Loucy (cell line): ENCODE data around the gene VEPH1.

Source experiments
- H2AFZ ChIP-seq: fragments of 200-600 bp; sonication (generic); 2 replicates; pipeline ENCODE4 v1.6.0; 2016; ENCODE audit warnings: antibody characterized with exemption, mild to moderate bottlenecking, low read length, moderate library complexity
- H3F3A ChIP-seq: fragments of 200-600 bp; 2 replicates; pipeline ENCODE4 v1.6.0; 2016; ENCODE audit warnings: antibody characterized with exemption, low read depth, mild to moderate bottlenecking
- H3K27me3 ChIP-seq: fragments of 200-600 bp; sonication (generic); 2 replicates; pipeline ENCODE4 v1.6.1; 2014; ENCODE audit warnings: low read length, mild to moderate bottlenecking; ENCODE audit not compliant: insufficient read depth, poor library complexity, severe bottlenecking
- H3K36me3 ChIP-seq: fragments of 200-600 bp; sonication (generic); 2 replicates; pipeline ENCODE4 v1.6.1; 2016; ENCODE audit warnings: low read length; ENCODE audit not compliant: insufficient read depth
- H3K4me1 ChIP-seq: fragments of 200-600 bp; sonication (generic); 2 replicates; pipeline ENCODE4 v1.5.1; 2014; ENCODE audit warnings: low read length, mild to moderate bottlenecking; ENCODE audit not compliant: insufficient read depth, poor library complexity, severe bottlenecking
- H3K4me2 ChIP-seq: fragments of 200-600 bp; sonication (generic); 2 replicates; pipeline ENCODE4 v1.6.0; 2014; ENCODE audit warnings: antibody characterized with exemption, low read length, low read depth, mild to moderate bottlenecking; ENCODE audit not compliant: poor library complexity, severe bottlenecking
- H3K4me3 ChIP-seq: fragments of 200-600 bp; sonication (generic); 2 replicates; pipeline ENCODE4 v1.5.1; 2014; ENCODE audit warnings: low read length, mild to moderate bottlenecking, mixed read lengths; ENCODE audit not compliant: poor library complexity, severe bottlenecking
- H3K79me2 ChIP-seq: fragments of 200-600 bp; sonication (generic); 2 replicates; pipeline ENCODE4 v1.6.1; 2014; ENCODE audit warnings: low read length; ENCODE audit not compliant: insufficient read depth
- H3K9ac ChIP-seq: fragments of 200-600 bp; sonication (generic); 2 replicates; pipeline ENCODE4 v1.6.0; 2014; ENCODE audit warnings: mild to moderate bottlenecking, low read depth, low read length, moderate library complexity; ENCODE audit not compliant: poor library complexity, severe bottlenecking
- H3K9me2 ChIP-seq: fragments of 200-600 bp; sonication (generic); replicated peaks from 2 replicates; pipeline ENCODE4 v1.6.1; 2016; ENCODE audit warnings: low read depth, low read length, mixed read lengths
- H3K9me3 ChIP-seq: fragments of 200-600 bp; sonication (generic); 2 replicates; pipeline ENCODE4 v1.6.1; 2014; ENCODE audit warnings: mild to moderate bottlenecking, antibody characterized with exemption, low read length, low read depth; ENCODE audit not compliant: insufficient read depth
- H4K20me1 ChIP-seq: fragments of 200-600 bp; sonication (generic); 2 replicates; pipeline ENCODE4 v1.6.0; 2014; ENCODE audit warnings: antibody characterized with exemption, low read length, mild to moderate bottlenecking; ENCODE audit not compliant: insufficient read depth, poor library complexity, severe bottlenecking
- EZH2phosphoT487 ChIP-seq: fragments of 200-600 bp; IDR thresholded peaks from 2 replicates; pipeline ENCODE4 v1.6.1; 2018; ENCODE audit warnings: antibody characterized with exemption, mild to moderate bottlenecking, moderate library complexity, borderline replicate concordance
- TF ChIP-seq, protein P1 (sequence below): fragments of 200-600 bp; sonication (generic); conservative IDR thresholded peaks from 2 replicates; pipeline ENCODE4 v1.5.1; 2014; ENCODE audit warnings: mild to moderate bottlenecking, antibody characterized with exemption, low read length

VEPH1 gene

DNA sequence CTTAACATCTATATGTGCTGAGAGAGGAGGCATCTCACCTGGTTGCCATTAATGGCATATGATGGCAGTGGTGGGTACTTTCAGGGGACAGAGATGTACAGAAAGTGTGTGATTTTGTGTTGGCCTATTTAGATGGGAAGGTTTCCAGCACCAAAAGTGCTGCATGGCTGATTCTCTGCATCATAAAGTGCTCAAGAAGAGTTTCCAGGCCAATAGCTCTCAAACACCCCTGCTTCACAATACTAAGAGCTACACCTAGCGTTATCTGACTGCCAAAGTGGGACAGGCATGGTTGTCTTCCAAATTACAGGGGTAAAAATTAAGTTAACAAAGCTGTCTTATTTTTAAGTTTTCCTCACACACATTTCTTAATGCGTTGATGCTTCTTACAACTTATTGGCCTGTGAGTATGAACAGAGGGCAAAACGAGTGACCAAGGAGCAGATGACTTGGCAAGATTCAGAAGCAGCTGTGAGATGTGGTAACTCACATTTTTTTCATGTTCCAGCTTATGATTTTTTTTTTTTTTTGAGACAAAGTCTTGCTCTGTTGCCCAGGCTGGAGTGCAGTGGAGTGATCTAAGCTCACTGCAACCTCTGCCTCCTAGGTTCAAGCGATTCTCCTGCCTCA lies 41.4 kb upstream of the VEPH1 start:
- H3F3A ChIP-seq: no peaks in the 10 kb centered on the region
- TF ChIP-seq, protein P1, sequence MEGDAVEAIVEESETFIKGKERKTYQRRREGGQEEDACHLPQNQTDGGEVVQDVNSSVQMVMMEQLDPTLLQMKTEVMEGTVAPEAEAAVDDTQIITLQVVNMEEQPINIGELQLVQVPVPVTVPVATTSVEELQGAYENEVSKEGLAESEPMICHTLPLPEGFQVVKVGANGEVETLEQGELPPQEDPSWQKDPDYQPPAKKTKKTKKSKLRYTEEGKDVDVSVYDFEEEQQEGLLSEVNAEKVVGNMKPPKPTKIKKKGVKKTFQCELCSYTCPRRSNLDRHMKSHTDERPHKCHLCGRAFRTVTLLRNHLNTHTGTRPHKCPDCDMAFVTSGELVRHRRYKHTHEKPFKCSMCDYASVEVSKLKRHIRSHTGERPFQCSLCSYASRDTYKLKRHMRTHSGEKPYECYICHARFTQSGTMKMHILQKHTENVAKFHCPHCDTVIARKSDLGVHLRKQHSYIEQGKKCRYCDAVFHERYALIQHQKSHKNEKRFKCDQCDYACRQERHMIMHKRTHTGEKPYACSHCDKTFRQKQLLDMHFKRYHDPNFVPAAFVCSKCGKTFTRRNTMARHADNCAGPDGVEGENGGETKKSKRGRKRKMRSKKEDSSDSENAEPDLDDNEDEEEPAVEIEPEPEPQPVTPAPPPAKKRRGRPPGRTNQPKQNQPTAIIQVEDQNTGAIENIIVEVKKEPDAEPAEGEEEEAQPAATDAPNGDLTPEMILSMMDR: no peak
- TF ChIP-seq EZH2phosphoT487: no peak
- no peaks in the 10 kb centered on the region for H3K4me1 ChIP-seq
- no peaks in the 10 kb centered on the region for H3K79me2 ChIP-seq
- no peak overlapping the region for H3K9ac ChIP-seq
- H3K27me3 ChIP-seq: no peaks in the 10 kb centered on the region
- H3K36me3 ChIP-seq: no peaks in the 10 kb centered on the region
- H3K9me3 ChIP-seq: no peaks in the 10 kb centered on the region
- no peaks in the 10 kb centered on the region for H3K9me2 ChIP-seq
- no peaks in the 10 kb centered on the region for H4K20me1 ChIP-seq
- H3K4me3 ChIP-seq: no peak overlapping the region
- no peak overlapping the region for H3K4me2 ChIP-seq
- no peak overlapping the region for H2AFZ ChIP-seq

DNA sequence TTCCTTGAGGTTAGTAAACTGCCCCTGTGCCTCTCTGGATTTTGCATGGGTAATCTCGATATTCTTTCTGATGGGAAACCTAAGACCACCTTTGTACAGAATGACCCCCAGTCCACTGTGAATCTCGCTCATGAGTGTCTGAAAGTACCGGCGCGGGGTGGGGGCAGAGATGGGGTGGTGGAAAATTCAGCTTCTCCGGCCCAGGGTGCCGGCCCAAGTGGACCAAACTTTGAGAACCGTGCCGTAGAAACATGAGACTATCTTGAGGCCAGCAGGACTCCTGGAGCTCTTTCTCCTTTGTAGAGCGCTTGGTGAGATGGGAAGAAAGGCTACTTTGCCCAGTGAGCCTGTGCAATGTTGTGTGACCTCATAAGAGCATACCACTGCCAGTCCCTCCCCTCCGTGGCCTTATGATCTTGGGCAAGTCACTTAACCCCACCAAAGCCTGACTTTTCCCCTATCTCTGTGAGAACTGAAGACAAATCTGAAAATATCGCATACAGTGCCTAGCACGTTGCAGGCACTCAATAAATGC lies 40.4 kb upstream of the VEPH1 start:
- no peaks in the 10 kb centered on the region for H3K27me3 ChIP-seq
- TF ChIP-seq, protein P1: no peak
- no peak for TF ChIP-seq EZH2phosphoT487
- no peaks in the 10 kb centered on the region for H4K20me1 ChIP-seq
- H3K4me3 ChIP-seq: no peak overlapping the region
- H3K9me3 ChIP-seq: no peaks in the 10 kb centered on the region
- H3K4me2 ChIP-seq: no peak overlapping the region
- no peaks in the 10 kb centered on the region for H3K4me1 ChIP-seq
- H2AFZ ChIP-seq: no peak overlapping the region
- no peaks in the 10 kb centered on the region for H3K36me3 ChIP-seq
- H3K79me2 ChIP-seq: no peaks in the 10 kb centered on the region
- no peaks in the 10 kb centered on the region for H3K9me2 ChIP-seq
- no peak overlapping the region for H3K9ac ChIP-seq
- H3F3A ChIP-seq: no peaks in the 10 kb centered on the region

DNA sequence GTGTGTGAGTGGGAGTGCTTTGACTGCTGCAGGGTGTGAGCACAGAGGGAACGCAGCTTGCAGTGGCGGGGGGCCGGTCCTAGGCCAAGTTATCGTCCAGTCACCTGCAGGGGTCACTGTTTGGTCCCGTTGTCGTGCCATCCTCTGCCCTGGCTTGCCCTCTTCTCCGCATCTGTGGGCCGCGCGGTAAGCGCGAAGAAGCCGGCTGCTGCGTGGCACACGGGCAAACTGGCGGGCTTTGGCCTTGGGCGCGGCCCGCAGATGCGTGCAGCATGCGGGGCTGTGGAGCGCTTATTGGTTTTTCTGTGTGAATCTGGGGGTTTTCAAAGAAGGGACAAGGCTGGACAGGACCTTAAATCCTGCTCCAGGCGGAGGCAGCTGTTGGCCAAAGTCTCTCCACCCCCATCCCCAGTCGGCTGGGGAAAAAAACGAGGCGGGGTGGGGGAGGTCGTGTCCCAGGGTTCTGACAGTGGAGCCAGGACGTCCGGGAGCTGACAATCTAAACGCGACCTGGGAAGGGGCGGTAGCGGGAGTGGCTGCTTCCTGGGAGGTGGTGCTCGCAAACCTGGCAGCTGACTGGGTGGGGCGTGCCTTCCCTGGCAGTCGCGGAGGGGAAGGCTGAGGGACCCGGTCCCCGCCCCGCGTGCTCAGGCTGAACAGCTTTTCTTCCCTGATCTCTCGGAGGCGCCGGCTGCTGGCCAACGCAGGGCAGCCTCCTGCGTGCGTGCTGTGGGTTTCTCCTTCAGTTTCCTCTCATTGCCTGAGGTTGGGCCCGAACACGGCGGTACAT lies 39.7 kb upstream of the VEPH1 start:
- no peak overlapping the region for H3K9ac ChIP-seq
- TF ChIP-seq EZH2phosphoT487: no peak
- TF ChIP-seq, protein P1: no peak
- no peaks in the 10 kb centered on the region for H3F3A ChIP-seq
- H3K27me3 ChIP-seq: no peaks in the 10 kb centered on the region
- H3K4me1 ChIP-seq: no peaks in the 10 kb centered on the region
- no peak overlapping the region for H3K4me2 ChIP-seq
- no peaks in the 10 kb centered on the region for H4K20me1 ChIP-seq
- H3K4me3 ChIP-seq: no peak overlapping the region
- no peaks in the 10 kb centered on the region for H3K36me3 ChIP-seq
- no peaks in the 10 kb centered on the region for H3K9me3 ChIP-seq
- no peaks in the 10 kb centered on the region for H3K9me2 ChIP-seq
- no peaks in the 10 kb centered on the region for H3K79me2 ChIP-seq
- no peak overlapping the region for H2AFZ ChIP-seq
